GM13977 (cell line): ENCODE data around the gene C19orf25.

Experiments used
- DNase-seq: peaks from one replicate; pipeline ENCODE4 v3.0.0; 2012; ENCODE audit warnings: low spot score
- in situ Hi-C: fragments of 300-500 bp; cut with MboI; formaldehyde crosslinking; loops from one replicate; pipeline ENCODE4 v1.12.0; 2022; ENCODE audit warnings: low sequenced_read_pairs, low pct_unique_long_range_greater_than_20kb, mixed read lengths, inconsistent platforms; ENCODE audit not compliant: unreplicated experiment
- TF ChIP-seq, protein P1 (sequence below): IDR thresholded peaks from 2 replicates; pipeline ENCODE4 v1.5.1; 2012; ENCODE audit warnings: mild to moderate bottlenecking, control low read depth; ENCODE audit not compliant: insufficient read depth; ENCODE audit errors: extremely low read depth, missing control alignments

Gene C19orf25

DNA sequence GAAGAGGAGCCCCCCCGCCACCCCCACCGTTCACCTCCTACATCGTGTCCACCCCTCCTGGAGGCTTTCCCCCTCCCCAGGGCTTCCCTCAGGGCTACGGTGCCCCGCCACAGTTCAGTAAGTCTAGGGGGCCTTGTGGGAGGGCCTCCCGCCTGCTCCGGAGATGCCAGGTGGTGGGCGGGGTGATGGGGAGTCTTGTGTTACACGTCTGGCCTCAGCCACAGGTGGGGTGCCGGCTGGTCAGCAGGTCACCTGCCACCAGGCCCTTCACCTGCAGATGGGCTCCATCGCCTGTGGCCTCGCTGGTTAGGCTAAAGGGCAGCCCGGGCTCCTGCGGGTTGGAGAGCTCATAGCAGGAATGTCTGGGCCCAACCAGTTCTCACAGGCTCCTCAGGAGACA is 48.8 kb downstream of the C19orf25 start:
- DNase-seq, result no peak
- TF ChIP-seq, protein P1, sequence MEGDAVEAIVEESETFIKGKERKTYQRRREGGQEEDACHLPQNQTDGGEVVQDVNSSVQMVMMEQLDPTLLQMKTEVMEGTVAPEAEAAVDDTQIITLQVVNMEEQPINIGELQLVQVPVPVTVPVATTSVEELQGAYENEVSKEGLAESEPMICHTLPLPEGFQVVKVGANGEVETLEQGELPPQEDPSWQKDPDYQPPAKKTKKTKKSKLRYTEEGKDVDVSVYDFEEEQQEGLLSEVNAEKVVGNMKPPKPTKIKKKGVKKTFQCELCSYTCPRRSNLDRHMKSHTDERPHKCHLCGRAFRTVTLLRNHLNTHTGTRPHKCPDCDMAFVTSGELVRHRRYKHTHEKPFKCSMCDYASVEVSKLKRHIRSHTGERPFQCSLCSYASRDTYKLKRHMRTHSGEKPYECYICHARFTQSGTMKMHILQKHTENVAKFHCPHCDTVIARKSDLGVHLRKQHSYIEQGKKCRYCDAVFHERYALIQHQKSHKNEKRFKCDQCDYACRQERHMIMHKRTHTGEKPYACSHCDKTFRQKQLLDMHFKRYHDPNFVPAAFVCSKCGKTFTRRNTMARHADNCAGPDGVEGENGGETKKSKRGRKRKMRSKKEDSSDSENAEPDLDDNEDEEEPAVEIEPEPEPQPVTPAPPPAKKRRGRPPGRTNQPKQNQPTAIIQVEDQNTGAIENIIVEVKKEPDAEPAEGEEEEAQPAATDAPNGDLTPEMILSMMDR, result no peak
- in situ Hi-C loops, result no loop called here

GRCh38 chr19:1429750-1430149 is 49.3 kb downstream of the C19orf25 start:
- TF ChIP-seq, protein P1, result no peak
- in situ Hi-C loops, result no loop called here
- DNase-seq, result no peak

DNA sequence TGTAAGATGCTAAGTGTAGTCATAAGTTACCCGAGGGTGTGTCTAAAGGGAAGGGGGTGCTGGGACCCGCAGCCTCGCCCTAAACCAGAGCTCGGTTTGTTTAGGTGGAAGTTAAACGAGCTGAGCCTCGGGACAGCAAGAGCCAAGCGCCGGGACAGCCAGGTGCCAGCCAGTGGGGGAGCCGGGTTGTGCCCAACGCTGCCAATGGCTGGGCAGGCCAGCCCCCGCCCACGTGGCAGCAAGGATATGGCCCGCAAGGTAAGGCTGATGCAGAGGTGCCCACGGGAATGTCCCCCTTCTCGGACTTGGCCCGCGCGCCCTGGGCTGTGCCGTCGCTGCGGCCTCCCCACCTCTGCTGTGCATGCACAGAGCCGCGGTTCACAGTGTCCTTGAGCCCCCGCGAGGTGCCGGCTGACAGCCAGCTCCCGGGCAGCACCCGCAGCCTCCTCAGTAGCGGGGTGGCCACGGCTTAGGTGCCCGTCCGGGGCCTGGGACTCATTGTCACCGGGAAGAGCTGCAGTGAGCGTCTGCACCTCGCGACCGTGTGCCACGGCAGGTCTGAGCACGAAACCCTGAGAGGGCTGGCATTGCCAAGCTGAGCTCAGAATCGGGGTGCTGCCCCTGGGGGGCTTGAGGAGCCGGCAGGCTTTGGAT is 50.1 kb downstream of the C19orf25 start:
- in situ Hi-C loops, result no loop called here
- TF ChIP-seq, protein P1, result no peak
- DNase-seq, result no peak

GRCh38 chr19:1427221-1427920 is 51.6 kb downstream of the C19orf25 start:
- no peak for DNase-seq
- in situ Hi-C loops, result no loop called here
- TF ChIP-seq, protein P1, result no peak

- DNase-seq, result no peak
- TF ChIP-seq, protein P1, result no peak
- in situ Hi-C loops, result no loop called here
These were observed 52.3 kb downstream of the C19orf25 start for GRCh38 chr19:1426736-1427135.

DNA sequence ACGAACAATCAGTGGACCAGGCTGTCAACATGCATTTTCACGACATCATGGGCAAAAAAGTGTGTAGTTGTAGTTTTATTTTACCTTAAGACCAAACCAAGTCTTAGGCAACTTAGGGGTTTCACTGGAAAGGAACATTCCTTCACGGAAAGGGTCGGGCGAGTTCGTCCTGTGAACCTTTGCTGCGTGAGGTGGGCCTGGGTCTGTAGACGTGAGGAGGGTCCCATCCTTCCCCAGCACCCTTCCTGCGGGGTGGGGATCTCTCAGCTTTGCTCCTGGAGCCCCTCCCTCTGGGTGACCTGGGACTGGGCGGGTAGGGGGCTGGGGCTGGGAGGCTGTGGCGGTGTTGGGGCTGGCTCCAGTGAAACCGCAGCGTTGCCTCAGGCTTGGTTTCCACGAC is 53.1 kb downstream of the C19orf25 start:
- DNase-seq, result no peak
- TF ChIP-seq, protein P1, result no peak
- in situ Hi-C loops, result no loop called here
